WTC11 (cell line): Measurements from ENCODE around the gene CNGA3. TPM values are rescaled to one million over a fixed set of nuclear protein-coding genes. Genes with fewer than 3 reads are reported as not detected.

Source experiments
- ATAC-seq: fragments of 200-7000 bp; cut with Tn5 transposase; 2 replicates; pipeline ENCODE4 v1.10.0; 2021; ENCODE audit warnings: mild to moderate bottlenecking, moderate library complexity
- CTCF ChIA-PET: fragments of 300-600 bp; sonication (Branson Sonifier 250); formaldehyde crosslinking; loops from one replicate; lab custom pipeline; 2021; ENCODE audit warnings: antibody characterized with exemption; lab: Charles Lee
- POLR2A ChIA-PET: fragments of 350-600 bp; sonication (Branson Sonifier 250); formaldehyde crosslinking; loops from one replicate; lab custom pipeline; 2021; ENCODE audit warnings: antibody characterized with exemption; lab: Charles Lee
- DNase-seq: peaks from one replicate; pipeline ENCODE4 v3.0.0; 2021; ENCODE audit warnings: low spot score
- H3K27ac Mint-ChIP-seq: 2 replicates; pipeline ENCODE4 v1.8.0; 2021; ENCODE audit warnings: mixed read lengths
- H3K27me3 Mint-ChIP-seq: 2 replicates; pipeline ENCODE4 v1.8.0; 2021; ENCODE audit warnings: low read depth, mild to moderate bottlenecking, moderate library complexity, mixed read lengths
- H3K36me3 Mint-ChIP-seq: 2 replicates; pipeline ENCODE4 v1.8.0; 2021; ENCODE audit warnings: mixed read lengths
- H3K4me1 Mint-ChIP-seq: 2 replicates; pipeline ENCODE4 v1.8.0; 2022; ENCODE audit warnings: mixed read lengths
- H3K4me3 Mint-ChIP-seq: 2 replicates; pipeline ENCODE4 v1.8.0; 2021; ENCODE audit warnings: mild to moderate bottlenecking, moderate library complexity, mixed read lengths
- H3K9me3 Mint-ChIP-seq: 2 replicates; pipeline ENCODE4 v1.8.0; 2021; ENCODE audit warnings: mixed read lengths
- ATF2 ChIP-seq: sonication (generic); formaldehyde crosslinking; IDR thresholded peaks from 2 replicates; pipeline ENCODE4 v1.8.1; 2022; ENCODE audit warnings: low read depth, missing genetic modification reagents, borderline replicate concordance
- CBFB ChIP-seq: sonication (generic); formaldehyde crosslinking; IDR thresholded peaks from 2 replicates; pipeline ENCODE4 v1.8.1; 2022; ENCODE audit warnings: mild to moderate bottlenecking, low read depth, missing genetic modification reagents
- CTCF ChIP-seq: fragments of 200-600 bp; IDR thresholded peaks from 2 replicates; pipeline ENCODE4 v1.8.0; 2022; ENCODE audit warnings: antibody characterized with exemption
- E2F4 ChIP-seq: sonication (generic); formaldehyde crosslinking; IDR thresholded peaks from 2 replicates; pipeline ENCODE4 v1.8.1; 2022; ENCODE audit warnings: low read depth, mild to moderate bottlenecking, moderate library complexity, missing genetic modification reagents, borderline replicate concordance
- EMX1 ChIP-seq: fragments of 250-450 bp; sonication (Bioruptor Pico); IDR thresholded peaks from 2 replicates; pipeline ENCODE4 v1.8.0; 2021; ENCODE audit warnings: mild to moderate bottlenecking
- FOXK1 ChIP-seq: sonication (generic); formaldehyde crosslinking; IDR thresholded peaks from 2 replicates; pipeline ENCODE4 v1.8.0; 2022; ENCODE audit warnings: mild to moderate bottlenecking, moderate library complexity, missing genetic modification reagents
- GABPB1 ChIP-seq: sonication (generic); formaldehyde crosslinking; IDR thresholded peaks from 2 replicates; pipeline ENCODE4 v1.8.1; 2023; ENCODE audit warnings: mild to moderate bottlenecking, missing genetic modification reagents
- GRHL2 ChIP-seq: fragments of 250-450 bp; sonication (Bioruptor Pico); IDR thresholded peaks from 2 replicates; pipeline ENCODE4 v1.8.0; 2022; ENCODE audit warnings: mild to moderate bottlenecking, moderate library complexity; ENCODE audit not compliant: insufficient replicate concordance, severe bottlenecking
- GTF2I ChIP-seq: fragments of 250-450 bp; sonication (Bioruptor Pico); conservative IDR thresholded peaks from 2 replicates; pipeline ENCODE4 v1.4.0; 2021; ENCODE audit warnings: mild to moderate bottlenecking
- HMGA2 ChIP-seq: fragments of 250-450 bp; sonication (Bioruptor Pico); IDR thresholded peaks from 2 replicates; pipeline ENCODE4 v1.4.0; 2021; ENCODE audit warnings: mild to moderate bottlenecking, moderate library complexity
- IRF2 ChIP-seq: sonication (generic); formaldehyde crosslinking; IDR thresholded peaks from 2 replicates; pipeline ENCODE4 v1.8.0; 2022; ENCODE audit warnings: low read depth, missing genetic modification reagents, borderline replicate concordance
- KAT7 ChIP-seq: sonication (generic); formaldehyde crosslinking; IDR thresholded peaks from 2 replicates; pipeline ENCODE4 v1.8.1; 2023; ENCODE audit warnings: missing genetic modification reagents, mild to moderate bottlenecking, borderline replicate concordance
- NFATC4 ChIP-seq: fragments of 250-450 bp; sonication (Bioruptor Pico); IDR thresholded peaks from 2 replicates; pipeline ENCODE4 v1.9.0; 2021; ENCODE audit warnings: mild to moderate bottlenecking
- PRRX2 ChIP-seq: fragments of 250-450 bp; sonication (Bioruptor Pico); IDR thresholded peaks from 2 replicates; pipeline ENCODE4 v1.8.0; 2021; ENCODE audit warnings: mild to moderate bottlenecking
- STAT6 ChIP-seq: sonication (generic); formaldehyde crosslinking; conservative IDR thresholded peaks from 2 replicates; pipeline ENCODE4 v1.8.1; 2023; ENCODE audit warnings: mild to moderate bottlenecking, low read depth, missing genetic modification reagents, moderate library complexity
- TEAD4 ChIP-seq: sonication (generic); formaldehyde crosslinking; IDR thresholded peaks from 2 replicates; pipeline ENCODE4 v1.8.0; 2022; ENCODE audit warnings: mild to moderate bottlenecking, missing genetic modification reagents
- ZNF219 ChIP-seq: sonication (generic); formaldehyde crosslinking; IDR thresholded peaks from 2 replicates; pipeline ENCODE4 v1.8.0; 2023; ENCODE audit warnings: missing genetic modification reagents, mild to moderate bottlenecking, borderline replicate concordance
- ZNF281 ChIP-seq: sonication (generic); formaldehyde crosslinking; IDR thresholded peaks from 2 replicates; pipeline ENCODE4 v1.8.0; 2023; ENCODE audit warnings: mild to moderate bottlenecking, missing genetic modification reagents
- ZNF423 ChIP-seq: fragments of 250-450 bp; sonication (Bioruptor Pico); IDR thresholded peaks from 2 replicates; pipeline ENCODE4 v2.1.2; 2022; ENCODE audit warnings: mild to moderate bottlenecking, moderate library complexity
- total RNA-seq: library from RNA; stranded (reverse); gene quantifications from 3 replicates; pipeline ENCODE4 v1.2.3, GENCODE V29; 2021

The CNGA3 gene
- total RNA-seq, 1 experiment from 2014 or later = not detected

- TF ChIP-seq TEAD4 (no peak), ZNF281 (CRISPR knock-in tag) (no peak), E2F4 (no peak), NFATC4 (CRISPR knock-in tag) (no peak), GTF2I (CRISPR knock-in tag) (no peak), ATF2 (CRISPR knock-in tag) (no peak), PRRX2 (CRISPR knock-in tag) (no peak), ZNF423 (CRISPR knock-in tag) (no peak), FOXK1 (CRISPR knock-in tag) (no peak)
These were observed 48.4 kb downstream of the CNGA3 start (continued) for GRCh38 chr2:98394595-98395153.

- H3K4me1 Mint-ChIP-seq = peaks cover 9% of the 10 kb centered on the region
- ChIA-PET POLR2A (no interaction called here), CTCF (no interaction called here)
- H3K27ac Mint-ChIP-seq = no peak overlapping the region
- peaks cover 16% of the 10 kb centered on the region for H3K27me3 Mint-ChIP-seq
- H3K9me3 Mint-ChIP-seq = peaks cover 11% of the 10 kb centered on the region
- DNase-seq (no peak), ATAC-seq (no peak)
- H3K36me3 Mint-ChIP-seq = no peaks in the 10 kb centered on the region
- no peak overlapping the region for H3K4me3 Mint-ChIP-seq
- TF ChIP-seq STAT6 = no peak
- TF ChIP-seq HMGA2 (CRISPR knock-in tag) = no peak
- TF ChIP-seq CBFB (CRISPR knock-in tag) = no peak
- TF ChIP-seq KAT7 (CRISPR knock-in tag) = no peak
- TF ChIP-seq IRF2 (CRISPR knock-in tag) = no peak
- no peak for TF ChIP-seq GRHL2 (CRISPR knock-in tag)
- no peak for TF ChIP-seq CTCF
- TF ChIP-seq GABPB1 (CRISPR knock-in tag) = no peak
- TF ChIP-seq ZNF219 (CRISPR knock-in tag) = no peak
- TF ChIP-seq E2F4 = no peak
- no peak for TF ChIP-seq EMX1
These were observed 49.7 kb downstream of the CNGA3 start for GRCh38 chr2:98395977-98396376.
